Kidney (tissue), 14 donors: ENCODE measurements around the gene VAV2. TPM values are rescaled to one million over a fixed set of nuclear protein-coding genes. Genes with fewer than 3 reads are reported as not detected.

Experiments
- DNase-seq, 5 donors: peaks; one replicate each; pipeline ENCODE4 v3.0.0-alpha.2; 2013 to 2020
- FAIRE-seq: peaks from 2 replicates; lab custom pipeline; 2012; peaks lifted over from hg19 to GRCh38; lab: Jason Lieb, UNC
- H3K27ac ChIP-seq, 2 donors: one replicate each; pipeline ENCODE4 v1.7.0; 2013; ENCODE audit warnings: low read depth in 2 of 2, low read length in 2 of 2, inconsistent platforms in 1 of 2
- H3K27me3 ChIP-seq: one replicate; pipeline ENCODE4 v1.7.1; 2013; ENCODE audit warnings: low read length, inconsistent platforms; ENCODE audit not compliant: control insufficient read depth, insufficient read depth
- H3K36me3 ChIP-seq, 3 donors: one replicate each; pipeline versions ENCODE4 v1.7.0 to v1.7.1; 2013; ENCODE audit warnings: low read length in 3 of 3, control low read depth in 1 of 3, inconsistent platforms in 1 of 3; ENCODE audit not compliant: insufficient read depth in 3 of 3, control insufficient read depth in 2 of 3
- H3K4me1 ChIP-seq, 3 donors: one replicate each; pipeline versions ENCODE4 v1.7.0 to v1.7.1; 2013; ENCODE audit warnings: low read length in 3 of 3, inconsistent platforms in 1 of 3, low read depth in 1 of 3; ENCODE audit not compliant: control insufficient read depth in 2 of 3, insufficient read depth in 2 of 3
- H3K4me3 ChIP-seq, 3 donors: one replicate each; pipeline versions ENCODE4 v1.7.0 to v1.8.1; 2013; ENCODE audit warnings: low read length in 3 of 3, control low read depth in 1 of 3, inconsistent platforms in 1 of 3
- H3K9ac ChIP-seq, 3 donors: one replicate each; pipeline versions ENCODE4 v1.7.0 to v1.7.1; 2013; ENCODE audit warnings: low read length in 3 of 3, control low read depth in 1 of 3, inconsistent platforms in 1 of 3
- H3K9me3 ChIP-seq, 3 donors: one replicate each; pipeline versions ENCODE4 v1.7.0 to v1.7.1; 2013; ENCODE audit warnings: low read length in 3 of 3, control low read depth in 1 of 3, inconsistent platforms in 1 of 3; ENCODE audit not compliant: control insufficient read depth in 2 of 3, insufficient read depth in 1 of 3
- intact Hi-C: fragments of 100-400 bp; cut with DNase I; formaldehyde crosslinking; loops from one replicate; pipeline ENCODE4 v1.11.1; 2022
- polyA plus RNA-seq: library from polyadenylated mRNA; stranded (reverse); fragments of 350-450 nt; fragmentation: Illumina TruSeq; extraction: RNeasy Lipid Tissue Mini Kit (QIAGEN cat#74804); gene quantifications from one replicate; pipeline ENCODE4 v1.2.3, GENCODE V29; 2014; ENCODE audit warnings: low read depth, low replicate concordance; ENCODE audit not compliant: insufficient read depth
- total RNA-seq: library from RNA; stranded (reverse); fragmentation: NEBNext Ultra II Directional; extraction: Animal tissue kit (Norgen Biotek cat#: 25700); gene quantifications from one replicate; pipeline ENCODE4 v1.2.1, GENCODE V29; 2021
- TF ChIP-seq, protein P1 (sequence below): IDR thresholded peaks from 3 replicates; pipeline ENCODE4 v1.5.1; 2012; ENCODE audit warnings: mild to moderate bottlenecking, moderate library complexity, borderline replicate concordance; ENCODE audit not compliant: insufficient read depth; ENCODE audit errors: extremely low read depth
- donor health status: control.
- donor health status: control.
- donor health status: control.
- donor health status: control.
- donor health status: control.
- donor health status: DM: yes; HTN: yes; CAD: no.
- donor health status: Normal renal cell carcinoma (clear cell type).

VAV2 gene
- total and polyA plus RNA-seq, 2 donors from 2014 or later: 22.3 to 47.1 TPM

DNA sequence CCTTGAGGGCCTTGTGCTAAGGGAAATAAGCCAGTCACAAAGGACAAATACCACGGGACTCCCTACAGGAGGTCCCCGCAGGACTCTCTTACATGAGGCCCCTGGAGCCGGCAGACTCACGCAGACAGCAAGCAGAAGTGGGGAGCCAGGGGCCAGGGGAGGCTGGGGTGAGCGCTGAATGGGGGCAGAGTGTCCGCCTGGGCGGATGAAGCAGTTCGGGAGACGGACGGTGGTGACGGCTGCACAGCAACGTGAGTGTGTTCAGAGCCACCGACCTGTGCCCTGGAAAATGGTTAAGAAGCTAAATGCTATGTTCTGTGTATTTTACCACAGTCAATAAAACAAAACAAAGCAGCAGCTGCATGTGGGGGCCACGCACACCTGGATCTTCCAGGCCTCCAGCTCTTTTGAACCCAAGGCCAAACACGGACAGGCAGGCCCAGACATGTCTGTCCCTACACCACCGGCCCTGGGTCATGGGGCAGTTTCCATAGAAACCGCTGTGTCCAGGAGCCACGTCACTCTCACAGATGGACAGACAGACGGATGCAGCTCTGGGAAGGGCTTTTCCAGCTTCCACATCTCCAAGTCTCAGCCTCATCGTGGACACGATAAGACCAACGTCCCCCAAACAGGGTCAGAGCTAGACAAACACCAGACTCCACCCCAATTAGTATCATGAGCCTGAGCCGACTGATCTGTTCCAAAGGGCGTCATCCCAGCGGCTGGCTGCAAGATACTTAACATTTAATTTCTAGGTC lies 103.9 kb downstream of the VAV2 start:
- Histone ChIP-seq H3K36me3 (no peaks in the 10 kb centered on the region), H3K4me1 (peaks cover 0 to 5% (median 3%) of the 10 kb centered on the region in 3 donors), H3K27ac (no peak overlapping the region), H3K27me3 (no peaks in the 10 kb centered on the region), H3K4me3 (no peak overlapping the region), H3K9ac (no peak overlapping the region), H3K9me3 (no peaks in the 10 kb centered on the region)
- FAIRE-seq (no peak), DNase-seq (no peak)
- intact Hi-C loops: no loop called here
- TF ChIP-seq, protein P1, sequence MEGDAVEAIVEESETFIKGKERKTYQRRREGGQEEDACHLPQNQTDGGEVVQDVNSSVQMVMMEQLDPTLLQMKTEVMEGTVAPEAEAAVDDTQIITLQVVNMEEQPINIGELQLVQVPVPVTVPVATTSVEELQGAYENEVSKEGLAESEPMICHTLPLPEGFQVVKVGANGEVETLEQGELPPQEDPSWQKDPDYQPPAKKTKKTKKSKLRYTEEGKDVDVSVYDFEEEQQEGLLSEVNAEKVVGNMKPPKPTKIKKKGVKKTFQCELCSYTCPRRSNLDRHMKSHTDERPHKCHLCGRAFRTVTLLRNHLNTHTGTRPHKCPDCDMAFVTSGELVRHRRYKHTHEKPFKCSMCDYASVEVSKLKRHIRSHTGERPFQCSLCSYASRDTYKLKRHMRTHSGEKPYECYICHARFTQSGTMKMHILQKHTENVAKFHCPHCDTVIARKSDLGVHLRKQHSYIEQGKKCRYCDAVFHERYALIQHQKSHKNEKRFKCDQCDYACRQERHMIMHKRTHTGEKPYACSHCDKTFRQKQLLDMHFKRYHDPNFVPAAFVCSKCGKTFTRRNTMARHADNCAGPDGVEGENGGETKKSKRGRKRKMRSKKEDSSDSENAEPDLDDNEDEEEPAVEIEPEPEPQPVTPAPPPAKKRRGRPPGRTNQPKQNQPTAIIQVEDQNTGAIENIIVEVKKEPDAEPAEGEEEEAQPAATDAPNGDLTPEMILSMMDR: no peak

GRCh38 chr9:133887540-133888047 lies 104.5 kb downstream of the VAV2 start:
- intact Hi-C loops: no loop called here
- no peaks in the 10 kb centered on the region for H3K36me3 ChIP-seq
- TF ChIP-seq, protein P1: no peak
- no peak overlapping the region for H3K9ac ChIP-seq
- no peak overlapping the region for H3K27ac ChIP-seq
- no peak for FAIRE-seq
- H3K9me3 ChIP-seq: no peaks in the 10 kb centered on the region
- peaks cover 0 to 5% (median 0%) of the 10 kb centered on the region in 3 donors for H3K4me1 ChIP-seq
- H3K27me3 ChIP-seq: no peaks in the 10 kb centered on the region
- no peak overlapping the region for H3K4me3 ChIP-seq
- DNase-seq: no peak

DNA sequence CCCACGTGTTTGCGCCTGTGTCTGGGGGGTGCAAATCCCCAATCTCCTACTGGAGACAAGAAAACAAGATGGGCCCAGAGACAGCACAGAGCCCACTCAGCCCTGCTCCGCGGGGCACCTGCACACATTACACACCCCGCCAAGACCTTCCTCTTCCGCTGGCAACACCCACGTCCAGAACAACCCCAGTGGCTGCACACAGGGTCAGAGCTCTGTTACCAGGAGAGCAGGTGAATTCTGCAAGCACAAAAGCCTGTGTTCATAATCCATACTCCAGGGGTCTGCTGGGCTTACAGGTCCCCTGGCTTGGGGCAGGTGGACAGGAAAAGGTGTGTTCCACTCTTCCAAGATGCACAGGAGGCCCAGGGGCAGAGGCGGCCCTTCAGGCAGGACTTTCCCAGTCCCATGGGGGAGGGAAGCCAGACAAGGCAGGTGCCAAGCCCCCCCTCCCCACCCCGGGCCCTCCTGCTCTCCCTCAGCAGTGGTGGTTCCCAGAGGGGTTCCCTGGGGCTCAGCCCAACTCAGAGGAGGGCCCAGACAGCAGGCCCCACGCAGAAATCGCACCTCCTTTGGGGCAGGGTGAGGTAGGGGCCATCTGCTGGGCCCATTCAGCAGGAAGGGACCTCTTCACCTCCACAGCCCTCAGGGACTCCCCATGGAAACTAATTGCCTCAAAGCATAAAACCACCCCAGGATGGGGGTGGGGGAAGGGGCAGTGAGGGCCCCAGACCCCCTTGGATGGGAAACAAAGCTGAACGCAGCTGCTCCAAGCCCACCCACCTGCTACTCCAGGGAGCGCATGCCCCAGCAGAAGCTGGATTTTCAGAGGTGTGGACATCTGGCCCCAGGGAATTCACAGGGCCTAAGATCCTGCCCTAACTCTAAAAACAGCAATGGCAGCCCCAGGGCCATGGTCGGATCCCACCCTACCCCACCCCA lies 105.3 kb downstream of the VAV2 start:
- no peak overlapping the region for H3K4me3 ChIP-seq
- peaks cover 0 to 7% (median 0%) of the 10 kb centered on the region in 3 donors for H3K4me1 ChIP-seq
- no peaks in the 10 kb centered on the region for H3K27me3 ChIP-seq
- TF ChIP-seq, protein P1: no peak
- DNase-seq (no peak), FAIRE-seq (no peak)
- no peaks in the 10 kb centered on the region for H3K36me3 ChIP-seq
- H3K9me3 ChIP-seq: no peaks in the 10 kb centered on the region
- H3K9ac ChIP-seq: no peak overlapping the region
- intact Hi-C loops: no loop called here
- no peak overlapping the region for H3K27ac ChIP-seq
